Stimulated activated CD4-positive, alpha-beta T cell treated with anti-CD3 and anti-CD28 coated beads, Interleukin-4, amount 100 ng/mL, for 24 hours (primary cell): ENCODE data around the gene PCDHB7.
"Not testable (repeated sequence)": the region's sequence is repeated elsewhere in the genome, so short reads cannot be mapped to it uniquely, and the experiment has no call there.

Source experiments
- DNase-seq: peaks from one replicate; pipeline ENCODE4 v3.0.0-alpha.2; 2020

The PCDHB7 gene

GRCh38 chr5:141182248-141182647 lies 9.8 kb downstream of the PCDHB7 start, which contains the start of gene PCDHB16:
Gene PCDHB16 (plus strand): TSS chr5:141182387. CDS start chr5:141182560, 173 bp downstream.
- DNase-seq = no peak

GRCh38 chr5:141184117-141184855 lies 11.8 kb downstream of the PCDHB7 start:
- not testable (repeated sequence) for DNase-seq

- peak; percentile 28 for DNase-seq
Observed at GRCh38 chr5:141186897-141187512, 14.6 kb downstream of the PCDHB7 start, which contains the start of gene PCDHB9. Gene PCDHB9 (plus strand): TSS chr5:141187161. CDS start chr5:141187319, 158 bp downstream.

DNA sequence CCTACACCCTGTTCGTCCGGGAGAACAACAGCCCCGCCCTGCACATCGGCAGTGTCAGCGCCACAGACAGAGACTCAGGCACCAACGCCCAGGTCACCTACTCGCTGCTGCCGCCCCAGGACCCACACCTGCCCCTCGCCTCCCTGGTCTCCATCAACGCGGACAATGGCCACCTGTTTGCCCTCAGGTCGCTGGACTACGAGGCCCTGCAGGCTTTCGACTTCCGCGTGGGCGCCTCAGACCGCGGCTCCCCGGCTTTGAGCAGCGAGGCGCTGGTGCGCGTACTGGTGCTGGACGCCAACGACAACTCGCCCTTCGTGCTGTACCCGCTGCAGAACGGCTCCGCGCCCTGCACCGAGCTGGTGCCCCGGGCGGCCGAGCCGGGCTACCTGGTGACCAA lies 16.2 kb downstream of the PCDHB7 start:
- DNase-seq = not testable (repeated sequence)

GRCh38 chr5:141189131-141189530 lies 16.7 kb downstream of the PCDHB7 start:
- not testable (repeated sequence) for DNase-seq

DNA sequence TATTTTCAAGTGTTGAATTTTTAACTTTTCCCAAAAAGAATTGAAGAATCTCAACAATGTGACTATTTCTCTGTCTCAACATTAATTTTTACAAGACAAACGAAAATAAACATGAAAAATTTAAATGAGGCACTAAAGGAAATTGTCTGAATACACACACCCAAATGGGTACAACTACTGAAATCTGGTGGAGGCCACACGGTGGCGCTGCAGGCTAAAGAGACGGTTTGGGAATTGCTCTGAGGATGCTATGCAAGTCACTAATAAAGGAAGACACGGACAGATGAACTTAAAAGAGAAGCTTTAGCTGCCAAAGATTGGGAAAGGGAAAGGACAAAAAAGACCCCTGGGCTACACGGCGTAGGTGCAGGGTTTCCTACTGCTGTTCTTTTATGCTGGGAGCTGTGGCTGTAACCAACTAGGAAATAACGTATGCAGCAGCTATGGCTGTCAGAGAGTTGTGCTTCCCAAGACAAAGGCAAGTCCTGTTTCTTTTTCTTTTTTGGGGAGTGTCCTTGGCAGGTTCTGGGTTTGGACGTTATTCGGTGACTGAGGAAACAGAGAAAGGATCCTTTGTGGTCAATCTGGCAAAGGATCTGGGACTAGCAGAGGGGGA lies 19.8 kb downstream of the PCDHB7 start, which contains the start of gene PCDHB10:
TSS of gene PCDHB10 (plus strand) at position 244 of the 616 bp plus-strand sequence. CDS start at position 444, 200 bp downstream.
- DNase-seq = peak; percentile 17

- not testable (repeated sequence) for DNase-seq
Observed at GRCh38 chr5:141194332-141194731, 21.9 kb downstream of the PCDHB7 start.

- no peak for DNase-seq
Observed at GRCh38 chr5:141196363-141196762, 23.9 kb downstream of the PCDHB7 start.

DNA sequence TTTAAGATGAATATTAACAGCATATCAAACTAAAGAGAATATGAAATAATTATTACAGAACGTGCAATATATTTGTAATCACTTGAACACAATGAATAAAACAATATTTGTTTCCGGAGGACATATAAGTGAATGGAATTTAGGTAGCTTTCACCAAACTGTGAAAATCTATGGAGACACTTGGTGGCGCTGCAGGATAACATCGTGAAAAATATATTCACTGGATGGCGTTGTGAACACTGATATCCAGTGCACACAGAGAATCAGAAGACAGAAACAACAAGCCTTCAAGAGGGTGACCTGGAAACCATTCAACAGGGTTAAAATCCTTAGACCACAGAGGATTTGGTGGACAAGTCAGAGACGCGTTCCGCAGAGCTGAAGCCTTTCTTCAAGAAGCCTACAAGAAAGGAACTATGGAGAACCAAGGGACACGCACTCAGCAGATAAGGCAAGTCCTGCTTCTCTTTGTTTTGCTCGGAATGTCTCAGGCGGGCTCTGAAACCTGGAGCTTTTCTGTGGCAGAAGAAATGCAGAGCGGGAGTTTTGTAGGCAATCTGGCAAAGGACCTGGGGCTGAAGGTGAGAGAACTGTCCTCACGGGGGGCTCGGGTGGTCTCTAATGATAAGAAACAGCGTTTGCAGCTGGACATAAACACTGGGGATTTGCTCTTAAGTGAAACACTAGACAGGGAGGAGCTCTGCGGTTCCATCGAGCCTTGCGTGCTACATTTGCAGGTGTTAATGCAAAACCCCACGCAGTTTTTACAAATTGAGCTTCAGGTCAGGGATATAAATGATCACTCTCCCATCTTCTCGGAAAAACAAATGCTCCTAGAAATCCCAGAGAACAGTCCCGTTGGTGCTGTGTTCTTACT lies 27.2 kb downstream of the PCDHB7 start, which contains the start of gene PCDHB11:
TSS of gene PCDHB11 (plus strand) at position 269 of the 877 bp plus-strand sequence. CDS start at position 417, 148 bp downstream.
- DNase-seq = no peak

DNA sequence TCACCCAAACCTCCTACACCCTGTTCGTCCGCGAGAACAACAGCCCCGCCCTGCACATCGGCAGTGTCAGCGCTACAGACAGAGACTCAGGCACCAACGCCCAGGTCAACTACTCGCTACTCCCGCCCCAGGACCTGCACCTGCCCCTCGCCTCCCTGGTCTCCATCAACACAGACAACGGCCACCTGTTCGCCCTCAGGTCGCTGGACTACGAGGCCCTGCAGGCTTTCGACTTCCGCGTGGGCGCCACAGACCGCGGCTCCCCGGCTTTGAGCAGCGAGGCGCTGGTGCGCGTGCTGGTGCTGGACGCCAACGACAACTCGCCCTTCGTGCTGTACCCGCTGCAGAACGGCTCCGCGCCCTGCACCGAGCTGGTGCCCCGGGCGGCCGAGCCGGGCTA lies 28.7 kb downstream of the PCDHB7 start:
- not testable (repeated sequence) for DNase-seq

GRCh38 chr5:141201646-141202045 lies 29.2 kb downstream of the PCDHB7 start:
- DNase-seq = not testable (repeated sequence)

DNA sequence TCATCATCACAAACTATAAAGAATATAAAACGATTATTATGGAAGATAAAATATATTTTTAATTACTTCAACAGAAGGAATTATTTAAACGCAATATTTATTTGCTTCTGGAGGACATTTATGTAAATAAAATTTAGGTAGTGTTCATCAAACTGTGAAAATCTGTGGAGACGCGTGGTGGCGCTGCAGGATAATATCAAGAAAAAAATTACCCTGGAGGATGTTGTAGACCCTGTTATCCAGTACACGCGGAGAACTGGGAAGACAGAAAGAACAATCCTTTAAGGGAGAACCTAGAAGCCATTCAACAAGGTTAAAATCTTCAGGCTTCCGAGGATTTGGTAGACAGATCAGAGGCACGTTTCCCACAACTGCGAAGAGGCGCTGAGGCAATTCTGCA lies 36.0 kb downstream of the PCDHB7 start, which contains the start of gene PCDHB12:
TSS of gene PCDHB12 (plus strand) at position 242 of the 400 bp plus-strand sequence. CDS start 189 bp downstream, outside the sequence.
- no peak for DNase-seq

DNA sequence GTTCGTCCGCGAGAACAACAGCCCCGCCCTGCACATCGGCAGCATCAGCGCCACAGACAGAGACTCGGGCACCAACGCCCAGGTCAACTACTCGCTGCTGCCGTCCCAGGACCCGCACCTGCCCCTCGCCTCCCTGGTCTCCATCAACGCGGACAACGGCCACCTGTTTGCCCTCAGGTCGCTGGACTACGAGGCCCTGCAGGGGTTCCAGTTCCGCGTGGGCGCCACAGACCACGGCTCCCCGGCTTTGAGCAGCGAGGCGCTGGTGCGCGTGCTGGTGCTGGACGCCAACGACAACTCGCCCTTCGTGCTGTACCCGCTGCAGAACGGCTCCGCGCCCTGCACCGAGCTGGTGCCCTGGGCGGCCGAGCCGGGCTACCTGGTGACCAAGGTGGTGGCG lies 37.8 kb downstream of the PCDHB7 start:
- DNase-seq = not testable (repeated sequence)

DNA sequence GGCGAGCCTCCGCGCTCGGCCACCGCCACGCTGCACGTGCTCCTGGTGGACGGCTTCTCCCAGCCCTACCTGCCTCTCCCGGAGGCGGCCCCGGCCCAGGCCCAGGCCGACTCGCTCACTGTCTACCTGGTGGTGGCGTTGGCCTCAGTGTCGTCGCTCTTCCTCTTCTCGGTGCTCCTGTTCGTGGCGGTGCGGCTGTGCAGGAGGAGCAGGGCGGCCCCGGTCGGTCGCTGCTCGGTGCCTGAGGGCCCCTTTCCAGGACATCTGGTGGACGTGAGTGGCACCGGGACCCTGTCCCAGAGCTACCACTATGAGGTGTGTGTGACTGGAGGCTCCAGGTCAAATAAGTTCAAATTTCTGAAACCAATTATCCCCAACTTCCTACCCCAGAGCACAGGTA lies 38.4 kb downstream of the PCDHB7 start:
- not testable (repeated sequence) for DNase-seq

DNA sequence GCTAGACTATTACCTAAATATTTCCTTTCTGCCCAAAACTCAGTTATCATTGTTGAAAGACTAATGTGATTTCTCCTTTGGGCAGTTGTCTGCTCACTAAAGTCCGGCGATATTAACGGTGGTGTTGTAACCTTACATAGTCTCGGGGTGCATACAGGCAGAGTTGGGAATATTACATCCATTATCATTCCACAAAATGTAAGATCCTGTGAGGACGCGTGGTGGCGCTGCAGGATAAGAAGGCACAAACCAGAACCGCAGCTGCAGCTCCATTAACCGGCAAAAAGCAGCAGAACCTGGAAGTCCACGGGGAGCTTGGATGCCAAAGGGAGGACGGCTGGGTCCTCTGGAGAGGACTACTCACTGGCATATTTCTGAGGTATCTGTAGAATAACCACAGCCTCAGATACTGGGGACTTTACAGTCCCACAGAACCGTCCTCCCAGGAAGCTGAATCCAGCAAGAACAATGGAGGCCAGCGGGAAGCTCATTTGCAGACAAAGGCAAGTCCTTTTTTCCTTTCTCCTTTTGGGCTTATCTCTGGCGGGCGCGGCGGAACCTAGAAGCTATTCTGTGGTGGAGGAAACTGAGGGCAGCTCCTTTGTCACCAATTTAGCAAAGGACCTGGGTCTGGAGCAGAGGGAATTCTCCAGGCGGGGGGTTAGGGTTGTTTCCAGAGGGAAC lies 41.4 kb downstream of the PCDHB7 start, which contains the start of gene PCDHB13:
TSS of gene PCDHB13 (plus strand) at position 264 of the 684 bp plus-strand sequence. CDS start at position 469, 205 bp downstream.
- peak; percentile 19 for DNase-seq

DNA sequence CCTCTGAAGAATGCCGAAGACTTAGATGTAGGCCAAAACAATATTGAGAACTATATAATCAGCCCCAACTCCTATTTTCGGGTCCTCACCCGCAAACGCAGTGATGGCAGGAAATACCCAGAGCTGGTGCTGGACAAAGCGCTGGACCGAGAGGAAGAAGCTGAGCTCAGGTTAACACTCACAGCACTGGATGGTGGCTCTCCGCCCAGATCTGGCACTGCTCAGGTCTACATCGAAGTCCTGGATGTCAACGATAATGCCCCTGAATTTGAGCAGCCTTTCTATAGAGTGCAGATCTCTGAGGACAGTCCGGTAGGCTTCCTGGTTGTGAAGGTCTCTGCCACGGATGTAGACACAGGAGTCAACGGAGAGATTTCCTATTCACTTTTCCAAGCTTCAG lies 42.1 kb downstream of the PCDHB7 start:
- DNase-seq = not testable (repeated sequence)

GRCh38 chr5:141215504-141215903 lies 43.1 kb downstream of the PCDHB7 start:
- not testable (repeated sequence) for DNase-seq

- DNase-seq = not testable (repeated sequence)
Observed at GRCh38 chr5:141216035-141216434, 43.6 kb downstream of the PCDHB7 start.

GRCh38 chr5:141223112-141223783 lies 50.8 kb downstream of the PCDHB7 start, which contains the start of gene PCDHB14:
Gene PCDHB14 (plus strand): TSS chr5:141223343. CDS start chr5:141223506, 163 bp downstream.
- no peak for DNase-seq

GRCh38 chr5:141224844-141225243 lies 52.4 kb downstream of the PCDHB7 start:
- DNase-seq = not testable (repeated sequence)

DNA sequence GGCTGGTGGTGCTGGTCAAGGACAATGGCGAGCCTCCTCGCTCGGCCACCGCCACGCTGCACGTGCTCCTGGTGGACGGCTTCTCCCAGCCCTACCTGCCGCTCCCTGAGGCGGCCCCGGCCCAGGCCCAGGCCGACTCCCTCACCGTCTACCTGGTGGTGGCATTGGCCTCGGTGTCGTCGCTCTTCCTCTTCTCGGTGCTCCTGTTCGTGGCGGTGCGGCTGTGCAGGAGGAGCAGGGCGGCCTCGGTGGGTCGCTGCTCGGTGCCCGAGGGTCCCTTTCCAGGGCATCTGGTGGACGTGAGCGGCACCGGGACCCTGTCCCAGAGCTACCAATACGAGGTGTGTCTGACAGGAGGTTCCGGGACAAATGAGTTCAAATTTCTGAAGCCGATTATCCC lies 53.0 kb downstream of the PCDHB7 start:
- not testable (repeated sequence) for DNase-seq
